HepG2 (cell line): ENCODE measurements around the gene TECTB. TPM values are rescaled to one million over a fixed set of nuclear protein-coding genes. Genes with fewer than 3 reads are reported as not detected.

Source experiments
- FOXP4 ChIP-seq: sonication (generic); formaldehyde crosslinking; IDR thresholded peaks from 2 replicates; pipeline ENCODE4 v1.4.0; 2020; ENCODE audit warnings: missing genetic modification reagents
- HNF1A ChIP-seq, 2 experiments: sonication (generic) in 1 of 2; formaldehyde crosslinking in 1 of 2; IDR thresholded peaks; 2 replicates each; pipeline versions ENCODE4 v1.4.0 to v1.6.1; 2016 to 2020; ENCODE audit warnings: borderline replicate concordance in 1 of 2, low read depth in 1 of 2, mild to moderate bottlenecking in 1 of 2, missing genetic modification reagents in 1 of 2
- JUN ChIP-seq: sonication (generic); formaldehyde crosslinking; IDR thresholded peaks from 2 replicates; pipeline ENCODE4 v1.4.0; 2020; ENCODE audit warnings: mild to moderate bottlenecking, missing genetic modification reagents
- KMT2B ChIP-seq: IDR thresholded peaks from 2 replicates; pipeline ENCODE4 v1.6.1; 2016; ENCODE audit warnings: missing genetic modification reagents, missing compliant biosample characterization
- LCORL ChIP-seq, 2 experiments: fragments of 450-650 bp in 1 of 2; sonication (generic) in 1 of 2; formaldehyde crosslinking in 1 of 2; IDR thresholded peaks; 2 replicates each; pipeline versions ENCODE4 v1.5.0 to v1.6.1; 2017 to 2020; ENCODE audit warnings: antibody characterized with exemption in 1 of 2, missing genetic modification reagents in 1 of 2
- SMC3 ChIP-seq: IDR thresholded peaks from 2 replicates; pipeline ENCODE4 v1.6.1; 2011; ENCODE audit warnings: low read length, improper control_type of control experiment
- ZBED4 ChIP-seq: sonication (generic); formaldehyde crosslinking; IDR thresholded peaks from 2 replicates; pipeline ENCODE4 v1.4.0; 2020; ENCODE audit warnings: missing genetic modification reagents, borderline replicate concordance
- ZC3H13 ChIP-seq: sonication (generic); formaldehyde crosslinking; IDR thresholded peaks from 2 replicates; pipeline ENCODE4 v1.8.1; 2023; ENCODE audit warnings: mild to moderate bottlenecking, missing genetic modification reagents, moderate library complexity
- ZMYM3 ChIP-seq: sonication (generic); formaldehyde crosslinking; IDR thresholded peaks from 2 replicates; pipeline ENCODE4 v1.5.1; 2020; ENCODE audit warnings: mild to moderate bottlenecking, missing genetic modification reagents
- ZNF121 ChIP-seq: sonication (generic); formaldehyde crosslinking; IDR thresholded peaks from 2 replicates; pipeline ENCODE4 v1.5.0; 2020; ENCODE audit warnings: mild to moderate bottlenecking, missing genetic modification reagents
- ZNF280D ChIP-seq: sonication (generic); formaldehyde crosslinking; IDR thresholded peaks from 2 replicates; pipeline ENCODE4 v1.5.1; 2020; ENCODE audit warnings: mild to moderate bottlenecking, missing genetic modification reagents
- ZNF383 ChIP-seq: sonication (generic); formaldehyde crosslinking; IDR thresholded peaks from 2 replicates; pipeline ENCODE4 v1.4.0; 2020; ENCODE audit warnings: missing genetic modification reagents, mild to moderate bottlenecking, borderline replicate concordance
- ZNF501 ChIP-seq: sonication (generic); formaldehyde crosslinking; IDR thresholded peaks from 2 replicates; pipeline ENCODE4 v1.5.1; 2020; ENCODE audit warnings: mild to moderate bottlenecking, moderate library complexity, missing genetic modification reagents
- ZNF883 ChIP-seq: sonication (generic); formaldehyde crosslinking; IDR thresholded peaks from 2 replicates; pipeline ENCODE4 v1.5.1; 2020; ENCODE audit warnings: mild to moderate bottlenecking, missing genetic modification reagents; ENCODE audit errors: not compliant biosample characterization
- polyA plus RNA-seq, 8 experiments: library from polyadenylated mRNA; depleted of rRNA in 3 of 8; stranded (reverse) in 7 of 8; unstranded in 1 of 8; fragments of >200 nt; fragmentation: Illumina TruSeq in 4 of 8; extraction: Trizol in 4 of 8; gene quantifications; 2 replicates each; pipeline versions ENCODE4 v1.2.1 to v1.2.3, GENCODE V29; 2011 to 2016; ENCODE audit warnings: low read depth in 4 of 8, missing spikeins in 1 of 8, mixed read lengths in 1 of 8; ENCODE audit not compliant: insufficient read depth in 1 of 8
- total RNA-seq, 5 experiments: library from RNA; depleted of rRNA; stranded (reverse); fragments of >200 nt; fragmentation: Illumina TruSeq; extraction: Trizol; gene quantifications; 2 replicates each; pipeline ENCODE4 v1.2.3, GENCODE V29; 2016; ENCODE audit warnings: low read depth in 1 of 5

Gene TECTB
- total and polyA plus RNA-seq, 2 of the 13 experiments (the other 11 are each of a cell fraction or from before 2014, with no cell fraction given) = 0.78 to 1.8 TPM

- TF ChIP-seq ZNF280D (CRISPR knock-in tag) (peak; percentile 79), ZNF383 (no peak), ZMYM3 (CRISPR knock-in tag) (0 out of 2 replicates have a peak, but pooled peaks have one; percentile 30), ZNF501 (CRISPR knock-in tag) (peak; percentile 58; the same call in 1 of the 2 replicates), LCORL (IDR thresholded peaks at IDR 0.05) (no peak), LCORL (CRISPR knock-in tag; IDR thresholded peaks at IDR 0.05) (peak; percentile 67; the same call in 1 of the 2 replicates), ZC3H13 (no peak), KMT2B (CRISPR knock-in tag) (no peak), HNF1A (IDR thresholded peaks at IDR 0.05; ENCODE audit: low read depth) (no peak), HNF1A (CRISPR knock-in tag; IDR thresholded peaks at IDR 0.05; ENCODE audit: borderline replicate concordance) (peak; percentile 24; the same call in 1 of the 2 replicates), FOXP4 (0 out of 2 replicates have a peak, but pooled peaks have one; percentile 19), ZBED4 (CRISPR knock-in tag) (no peak), JUN (0 out of 2 replicates have a peak, but pooled peaks have one; percentile 21), ZNF883 (CRISPR knock-in tag) (peak; percentile 44), SMC3 (peak; percentile 96), ZNF121 (CRISPR knock-in tag) (no peak)
Observed at GRCh38 chr10:112307358-112308124, 24.3 kb downstream of the TECTB start (continued).
